K562 (cell line): ENCODE measurements around the gene EPHA7. TPM values are rescaled to one million over a fixed set of nuclear protein-coding genes. Genes with fewer than 3 reads are reported as not detected.

Experiments used
- ARID3A ChIP-seq: IDR thresholded peaks from 2 replicates; pipeline ENCODE4 v1.6.1; 2012; ENCODE audit warnings: low read depth, low read length, improper control_type of control experiment, borderline replicate concordance
- BCLAF1 ChIP-seq, 2 experiments: fragments of 450-650 bp in 1 of 2; IDR thresholded peaks; 2 replicates each; pipeline ENCODE4 v1.6.1; 2011 to 2017; ENCODE audit warnings: low read depth in 2 of 2, antibody characterized with exemption in 1 of 2, borderline replicate concordance in 1 of 2, low read length in 1 of 2, mild to moderate bottlenecking in 1 of 2, mixed read lengths in 1 of 2; ENCODE audit not compliant: control insufficient read depth in 1 of 2
- FIP1L1 ChIP-seq: fragments of 200-400 bp; formaldehyde crosslinking; IDR thresholded peaks from 2 replicates; pipeline ENCODE4 v1.6.1; 2018; ENCODE audit warnings: mild to moderate bottlenecking, low read depth, low read length; ENCODE audit not compliant: poor library complexity, severe bottlenecking
- GABPB2 ChIP-seq: fragments of 250-450 bp; sonication (Bioruptor Pico); conservative IDR thresholded peaks from 2 replicates; pipeline ENCODE4 v1.5.1; 2021; ENCODE audit warnings: mild to moderate bottlenecking
- HNRNPH1 ChIP-seq: fragments of 200-400 bp; formaldehyde crosslinking; optimal IDR thresholded peaks from 2 replicates; pipeline ENCODE3; 2017; ENCODE audit warnings: low read depth, mild to moderate bottlenecking, low read length, moderate library complexity
- RBBP5 ChIP-seq: fragments of 200-600 bp; sonication (generic); IDR thresholded peaks from 2 replicates; pipeline ENCODE4 v1.6.1; 2012; ENCODE audit warnings: borderline replicate concordance, mild to moderate bottlenecking, low read length, control low read depth, inconsistent platforms; ENCODE audit not compliant: insufficient read depth, poor library complexity, severe bottlenecking
- RNF219 ChIP-seq: fragments of 250-450 bp; sonication (Bioruptor Pico); IDR thresholded peaks from 2 replicates; pipeline ENCODE4 v1.5.0; 2022; ENCODE audit warnings: mild to moderate bottlenecking
- TSHZ1 ChIP-seq: fragments of 250-450 bp; sonication (Bioruptor Pico); IDR thresholded peaks from 2 replicates; pipeline ENCODE4 v1.4.0; 2020; ENCODE audit warnings: mild to moderate bottlenecking, moderate library complexity
- ZNF311 ChIP-seq: fragments of 250-450 bp; sonication (Bioruptor Pico); IDR thresholded peaks from 2 replicates; pipeline ENCODE4 v1.4.0; 2020; ENCODE audit warnings: mild to moderate bottlenecking, moderate library complexity
- ZNF592 ChIP-seq: fragments of 450-650 bp; IDR thresholded peaks from 2 replicates; pipeline ENCODE4 v1.6.1; 2017; ENCODE audit warnings: antibody characterized with exemption, mild to moderate bottlenecking
- polyA plus RNA-seq, 8 experiments: library from polyadenylated mRNA; depleted of rRNA in 4 of 8; stranded (reverse) in 5 of 8; unstranded in 3 of 8; fragments of >200 nt; fragmentation: Nextera tagmentation in 2 of 8; fragmentation: Illumina TruSeq in 1 of 8; extraction: Ambion mirVana in 2 of 8; extraction: Trizol in 1 of 8; gene quantifications; 2 replicates each; pipeline versions ENCODE4 v1.2.1 to v1.2.3, GENCODE V29; 2011 to 2014; ENCODE audit warnings: inconsistent platforms in 1 of 8, missing spikeins in 1 of 8
- total RNA-seq, 7 experiments: library from RNA; depleted of rRNA in 6 of 7; stranded (reverse); fragments of >200 nt in 6 of 7; fragmentation: Illumina TruSeq in 2 of 7; extraction: Trizol in 2 of 7; gene quantifications; 2 replicates each; pipeline versions ENCODE4 v1.2.1 to v1.2.3, GENCODE V29; 2011 to 2021; ENCODE audit warnings: low replicate concordance in 1 of 7

Gene EPHA7
- total and polyA plus RNA-seq, 9 of the 15 experiments (the other 6 are each of a cell fraction or from before 2014, with no cell fraction given), result not detected

GRCh38 chr6:93468291-93468690 lies 48.9 kb upstream of the EPHA7 start (continued):
- TF ChIP-seq RBBP5, result no peak
- TF ChIP-seq FIP1L1, result no peak
- TF ChIP-seq ZNF311 (CRISPR knock-in tag), result no peak
- TF ChIP-seq ARID3A, result no peak
- TF ChIP-seq GABPB2 (CRISPR knock-in tag), result no peak
- no peak for TF ChIP-seq HNRNPH1
- no peak for TF ChIP-seq BCLAF1 (IDR thresholded peaks at IDR 0.05; ENCODE audit: borderline replicate concordance in 1 of 2, control insufficient read depth in 1 of 2, low read depth in 2 of 2, low read length in 1 of 2)
- TF ChIP-seq TSHZ1, result no peak
- TF ChIP-seq ZNF592, result no peak
- no peak for TF ChIP-seq RNF219 (CRISPR knock-in tag)
